HG03469 (cell line): Measurements from ENCODE around the gene MLYCD.

Experiments used
- ATAC-seq: cut with Tn5 transposase; IDR thresholded peaks from one replicate; pipeline ENCODE4 v1.9.1; 2021; ENCODE audit warnings: mild to moderate bottlenecking, moderate library complexity, moderate number of reproducible peaks; ENCODE audit not compliant: unreplicated experiment

MLYCD gene

GRCh38 chr16:83925095-83925905 is 26.4 kb downstream of the MLYCD start:
- no peak for ATAC-seq

- no peak for ATAC-seq
Observed at GRCh38 chr16:83925957-83926725, 27.2 kb downstream of the MLYCD start.

- ATAC-seq: no peak
Observed at GRCh38 chr16:83926726-83927397, 27.9 kb downstream of the MLYCD start.

GRCh38 chr16:83928341-83929055 is 29.6 kb downstream of the MLYCD start:
- no peak for ATAC-seq

- ATAC-seq: no peak
Observed at GRCh38 chr16:83929811-83930555, 31.1 kb downstream of the MLYCD start.

- no peak for ATAC-seq
Observed at GRCh38 chr16:83930730-83931500, 32.0 kb downstream of the MLYCD start.

GRCh38 chr16:83931556-83931955 is 32.6 kb downstream of the MLYCD start:
- ATAC-seq: no peak

GRCh38 chr16:83932304-83932703 is 33.4 kb downstream of the MLYCD start:
- no peak for ATAC-seq

GRCh38 chr16:83932955-83933673 is 34.2 kb downstream of the MLYCD start:
- no peak for ATAC-seq

- no peak for ATAC-seq
Observed at GRCh38 chr16:83933885-83934683, 35.2 kb downstream of the MLYCD start.

GRCh38 chr16:83934684-83934977 is 35.7 kb downstream of the MLYCD start:
- no peak for ATAC-seq

GRCh38 chr16:83935005-83935857 is 36.3 kb downstream of the MLYCD start:
- no peak for ATAC-seq

GRCh38 chr16:83935858-83936255 is 36.9 kb downstream of the MLYCD start:
- ATAC-seq: no peak

- no peak for ATAC-seq
Observed at GRCh38 chr16:83936581-83937165, 37.8 kb downstream of the MLYCD start.

- no peak for ATAC-seq
Observed at GRCh38 chr16:83937267-83937666, 38.4 kb downstream of the MLYCD start.

- ATAC-seq: no peak
Observed at GRCh38 chr16:83937922-83938885, 39.3 kb downstream of the MLYCD start.
